ENCODE results near the gene MAMSTR. TPM values are rescaled to one million over a fixed set of nuclear protein-coding genes. Genes with fewer than 3 reads are reported as not detected.
A peak's percentile ranks its signal among the peaks of the same experiment; 100 is the strongest.

The MAMSTR gene
- total RNA-seq, 1 experiment from 2014 or later = 1.9 TPM

- Mint-ChIP-seq H3K27ac (ENCODE audit: unreplicated experiment) (no peak overlapping the region), H3K4me1 (ENCODE audit: low read depth, unreplicated experiment) (peaks cover 40% of the 10 kb centered on the region), H3K36me3 (ENCODE audit: insufficient read depth, unreplicated experiment) (peaks cover 32% of the 10 kb centered on the region), H3K9me3 (ENCODE audit: unreplicated experiment) (no peaks in the 10 kb centered on the region), H3K27me3 (ENCODE audit: insufficient read depth, unreplicated experiment) (no peaks in the 10 kb centered on the region), H3K4me3 (ENCODE audit: unreplicated experiment) (peak overlapping the region; percentile 59)
- H3K4me1 ChIP-seq = peaks cover 22% of the 10 kb centered on the region
- CTCF ChIA-PET = interaction anchor here (0.5 to 2.9 kb wide), 12 partner anchors 15 to 113 kb away, joined by 3 to 37 read pairs (median 8); partner anchors contain the start of genes CA11 and FUT2
- BruUV-seq (replicated peaks) = no TSS peak
- TF ChIP-seq CTCF (IDR thresholded peaks at IDR 0.05; ENCODE audit: insufficient read depth in 1 of 2, low read depth in 1 of 2, low read length in 1 of 2, severe bottlenecking in 1 of 2, unreplicated experiment in 1 of 2) = no peak
- POLR2A ChIA-PET = interaction anchor here (0.8 to 1.1 kb wide), 3 partner anchors 26 to 121 kb away, joined by 5 to 8 read pairs (median 8); partner anchors contain the start of gene RPL18
- no peaks in the 10 kb centered on the region for H3K27me3 ChIP-seq (replicated peaks; ENCODE audit: control insufficient read depth, insufficient read depth, low read length)
- H3K9me3 ChIP-seq = no peaks in the 10 kb centered on the region
- H3K4me3 ChIP-seq (ENCODE audit: low read depth, low read length) = peak overlapping the region; percentile 79
- H3K36me3 ChIP-seq (ENCODE audit: control insufficient read depth, insufficient read depth, low read length) = no peaks in the 10 kb centered on the region
- DNase-seq = no peak
- intact Hi-C loops (cut with micrococcal nuclease; ENCODE audit: unreplicated experiment) = loop anchor here (1.0 kb wide), 1 partner anchor 13 kb away; the partner anchor contains the start of gene FUT1
Observed at GRCh38 chr19:48739404-48740163, 20.1 kb upstream of the MAMSTR start.

- TF ChIP-seq CTCF (IDR thresholded peaks at IDR 0.05; ENCODE audit: insufficient read depth in 1 of 2, low read depth in 1 of 2, low read length in 1 of 2, severe bottlenecking in 1 of 2, unreplicated experiment in 1 of 2) = peak; percentile 30 to 35
- Mint-ChIP-seq H3K9me3 (ENCODE audit: unreplicated experiment) (no peaks in the 10 kb centered on the region), H3K4me1 (ENCODE audit: low read depth, unreplicated experiment) (peaks cover 41% of the 10 kb centered on the region), H3K27me3 (ENCODE audit: insufficient read depth, unreplicated experiment) (no peaks in the 10 kb centered on the region), H3K4me3 (ENCODE audit: unreplicated experiment) (peak overlapping the region; percentile 59), H3K27ac (ENCODE audit: unreplicated experiment) (peak overlapping the region; percentile 77), H3K36me3 (ENCODE audit: insufficient read depth, unreplicated experiment) (peaks cover 34% of the 10 kb centered on the region)
- no TSS peak for BruUV-seq (replicated peaks)
- POLR2A ChIA-PET = interaction anchor here (0.8 to 1.1 kb wide), 6 partner anchors 18 to 120 kb away, joined by 3 to 8 read pairs (median 5); partner anchors contain the start of genes CA11 and RPL18
- CTCF ChIA-PET = interaction anchor here (0.5 to 2.9 kb wide), 15 partner anchors 14 to 405 kb away, joined by 3 to 37 read pairs (median 7); partner anchors contain the start of genes CA11, FUT2, GYS1 and RUVBL2
- Histone ChIP-seq H3K4me3 (ENCODE audit: low read depth, low read length) (peak overlapping the region; percentile 79), H3K9me3 (no peaks in the 10 kb centered on the region), H3K27me3 (replicated peaks; ENCODE audit: control insufficient read depth, insufficient read depth, low read length) (no peaks in the 10 kb centered on the region), H3K4me1 (peaks cover 22% of the 10 kb centered on the region), H3K36me3 (ENCODE audit: control insufficient read depth, insufficient read depth, low read length) (no peaks in the 10 kb centered on the region)
- intact Hi-C loops (cut with micrococcal nuclease; ENCODE audit: unreplicated experiment) = loop anchor here (1.0 kb wide), 6 partner anchors 14 to 92 kb away; partner anchors contain the start of genes CA11 and FUT1
- DNase-seq = peak; percentile 98 to 99
Observed at GRCh38 chr19:48738557-48739403, 19.3 kb upstream of the MAMSTR start.
